GM21526 (cell line): Measurements from ENCODE around the gene SERF2.

ENCODE experiments used
- ATAC-seq: cut with Tn5 transposase; IDR thresholded peaks from one replicate; pipeline ENCODE4 v1.9.1; 2021; ENCODE audit warnings: moderate library complexity; ENCODE audit not compliant: unreplicated experiment, low FRiP score

Gene SERF2

GRCh38 chr15:43791993-43792760 lies at the start of gene SERF2:
SERF2 (plus strand) TSS chr15:43792320; CDS start chr15:43792377, 57 bp downstream.
- ATAC-seq = peak; percentile 73

- peak; percentile 64 for ATAC-seq
Measured at GRCh38 chr15:43746245-43746902, 45.7 kb upstream of the SERF2 start, which contains the start of gene PDIA3. PDIA3 (plus strand) TSS chr15:43746438; CDS start chr15:43746540, 102 bp downstream.

- ATAC-seq = peak; percentile 9
Measured at GRCh38 chr15:43746903-43747309, 45.2 kb upstream of the SERF2 start.

GRCh38 chr15:43748376-43748775 lies 43.7 kb upstream of the SERF2 start:
- ATAC-seq = no peak

- ATAC-seq = peak; percentile 32
Measured at GRCh38 chr15:43749690-43750345, 42.3 kb upstream of the SERF2 start.

- no peak for ATAC-seq
Measured at GRCh38 chr15:43751885-43752284, 40.2 kb upstream of the SERF2 start.

- no peak for ATAC-seq
Measured at GRCh38 chr15:43762824-43763223, 29.3 kb upstream of the SERF2 start.

- ATAC-seq = no peak
Measured at GRCh38 chr15:43763819-43764446, 28.2 kb upstream of the SERF2 start.

- no peak for ATAC-seq
Measured at GRCh38 chr15:43769584-43770228, 22.4 kb upstream of the SERF2 start.

- no peak for ATAC-seq
Measured at GRCh38 chr15:43771816-43772215, 20.3 kb upstream of the SERF2 start.

GRCh38 chr15:43772624-43773023 lies 19.5 kb upstream of the SERF2 start:
- no peak for ATAC-seq

GRCh38 chr15:43774062-43774461 lies 18.1 kb upstream of the SERF2 start:
- no peak for ATAC-seq

- no peak for ATAC-seq
Measured at GRCh38 chr15:43775411-43775965, 16.6 kb upstream of the SERF2 start.

- ATAC-seq = peak; percentile 44
Measured at GRCh38 chr15:43776101-43776717, 15.9 kb upstream of the SERF2 start.

- ATAC-seq = peak; percentile 34
Measured at GRCh38 chr15:43776718-43777266, 15.3 kb upstream of the SERF2 start, which contains the start of gene ELL3. ELL3 (minus strand) TSS chr15:43776966; CDS start chr15:43776901, 65 bp downstream.

GRCh38 chr15:43777267-43777914 lies 14.7 kb upstream of the SERF2 start:
- peak; percentile 42 for ATAC-seq

GRCh38 chr15:43779016-43779415 lies 13.1 kb upstream of the SERF2 start:
- ATAC-seq = no peak

GRCh38 chr15:43789409-43789808 lies 2.7 kb upstream of the SERF2 start:
- no peak for ATAC-seq
